GM12892 (cell line): ENCODE measurements around the gene DACT1.

Experiments
- POLR2A ChIP-seq: IDR thresholded peaks from 2 replicates; pipeline ENCODE4 v1.6.1; 2011; ENCODE audit warnings: low read depth, low read length, control low read depth
- POLR2AphosphoS5 ChIP-seq: IDR thresholded peaks from 2 replicates; pipeline ENCODE4 v1.6.1; 2011; ENCODE audit warnings: low read depth, low read length, control low read depth
- TAF1 ChIP-seq: IDR thresholded peaks from 2 replicates; pipeline ENCODE4 v1.6.1; 2011; ENCODE audit warnings: low read depth, mild to moderate bottlenecking, control low read depth, low read length, borderline replicate concordance

- TF ChIP-seq TAF1 (no peak), POLR2AphosphoS5 (no peak), POLR2A (no peak)
These were observed 2.2 kb downstream of the DACT1 start for GRCh38 chr14:58639842-58640484.
